Measurements from ENCODE around the gene GPBP1. TPM values are rescaled to one million over a fixed set of nuclear protein-coding genes. Genes with fewer than 3 reads are reported as not detected.

Gene GPBP1
- total RNA-seq, 1 experiment from 2014 or later = 54.4 TPM

DNA sequence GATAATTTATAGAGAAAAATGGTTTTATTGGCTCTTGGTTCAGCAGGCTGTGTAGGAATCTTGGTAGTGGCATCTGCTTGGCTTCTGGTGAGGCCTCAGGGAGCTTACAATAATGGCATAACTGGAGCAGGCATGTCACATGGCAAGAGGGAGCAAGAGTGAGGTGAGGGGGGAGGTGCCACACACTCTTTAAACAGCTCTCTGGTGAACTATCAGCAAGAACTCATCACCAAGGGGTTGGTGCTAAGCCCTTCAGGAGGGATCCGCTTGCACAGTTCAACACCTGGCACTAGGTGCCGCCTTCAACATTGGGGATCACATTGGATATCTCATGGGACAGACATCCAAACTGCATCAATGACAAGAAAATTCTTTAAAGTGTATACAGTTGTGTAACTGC, 10.5 kb downstream of the GPBP1 start:
- POLR2A ChIA-PET = no interaction called here

DNA sequence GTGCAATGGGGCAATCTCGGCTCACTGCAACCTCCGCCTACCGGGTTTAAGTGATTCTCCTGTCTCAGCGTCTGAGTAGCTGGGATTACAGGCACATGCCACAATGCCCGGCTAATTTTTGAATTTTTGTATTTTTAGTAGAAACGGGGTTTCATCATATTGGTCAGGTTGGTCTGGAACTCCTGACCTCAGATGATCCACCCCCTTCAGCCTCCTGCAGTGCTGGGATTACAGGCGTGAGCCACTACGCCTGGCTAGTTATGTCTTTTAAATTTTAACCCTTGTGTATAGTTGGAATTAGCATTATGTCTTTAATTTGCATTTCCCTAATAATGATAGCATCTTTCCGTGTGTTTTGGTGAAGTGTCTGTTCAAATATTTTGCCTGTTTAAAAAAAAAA, 11.5 kb downstream of the GPBP1 start:
- no peaks in the 10 kb centered on the region for H3K36me3 ChIP-seq (ENCODE audit: control insufficient read depth, insufficient read depth, low read length)
- in situ Hi-C loops (cut with HindIII; ENCODE audit: low pct_unique_long_range_greater_than_20kb, low sequenced_read_pairs) = no loop called here
- no peaks in the 10 kb centered on the region for H3K9me3 ChIP-seq (ENCODE audit: control insufficient read depth, insufficient read depth, low read depth, low read length)
- POLR2A ChIA-PET = no interaction called here
- TF ChIP-seq, protein P1, sequence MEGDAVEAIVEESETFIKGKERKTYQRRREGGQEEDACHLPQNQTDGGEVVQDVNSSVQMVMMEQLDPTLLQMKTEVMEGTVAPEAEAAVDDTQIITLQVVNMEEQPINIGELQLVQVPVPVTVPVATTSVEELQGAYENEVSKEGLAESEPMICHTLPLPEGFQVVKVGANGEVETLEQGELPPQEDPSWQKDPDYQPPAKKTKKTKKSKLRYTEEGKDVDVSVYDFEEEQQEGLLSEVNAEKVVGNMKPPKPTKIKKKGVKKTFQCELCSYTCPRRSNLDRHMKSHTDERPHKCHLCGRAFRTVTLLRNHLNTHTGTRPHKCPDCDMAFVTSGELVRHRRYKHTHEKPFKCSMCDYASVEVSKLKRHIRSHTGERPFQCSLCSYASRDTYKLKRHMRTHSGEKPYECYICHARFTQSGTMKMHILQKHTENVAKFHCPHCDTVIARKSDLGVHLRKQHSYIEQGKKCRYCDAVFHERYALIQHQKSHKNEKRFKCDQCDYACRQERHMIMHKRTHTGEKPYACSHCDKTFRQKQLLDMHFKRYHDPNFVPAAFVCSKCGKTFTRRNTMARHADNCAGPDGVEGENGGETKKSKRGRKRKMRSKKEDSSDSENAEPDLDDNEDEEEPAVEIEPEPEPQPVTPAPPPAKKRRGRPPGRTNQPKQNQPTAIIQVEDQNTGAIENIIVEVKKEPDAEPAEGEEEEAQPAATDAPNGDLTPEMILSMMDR (IDR thresholded peaks at IDR 0.05) = no peak
- peaks cover 11% of the 10 kb centered on the region for H3K4me1 ChIP-seq (ENCODE audit: control insufficient read depth, insufficient read depth, low read length)
- CTCF ChIA-PET = no interaction called here
- no peaks in the 10 kb centered on the region for H3K27me3 ChIP-seq (ENCODE audit: control insufficient read depth, insufficient read depth, low read length)
- ATAC-seq (no peak), DNase-seq (ENCODE audit: low read depth, low spot score) (no peak)
- H3K4me3 ChIP-seq (ENCODE audit: low read depth in 2 of 2, low read length in 2 of 2) = no peak overlapping the region
- intact Hi-C loops (cut with micrococcal nuclease; ENCODE audit: unreplicated experiment) = no loop called here
- no TSS peak for BruUV-seq (replicated peaks)
- no peak overlapping the region for H3K27ac ChIP-seq (ENCODE audit: low read length)

More for the DNA sequence above, 10.5 kb downstream of the GPBP1 start:
- Histone ChIP-seq H3K9me3 (ENCODE audit: control insufficient read depth, insufficient read depth, low read depth, low read length) (no peaks in the 10 kb centered on the region), H3K4me1 (ENCODE audit: control insufficient read depth, insufficient read depth, low read length) (peaks cover 11% of the 10 kb centered on the region), H3K27me3 (ENCODE audit: control insufficient read depth, insufficient read depth, low read length) (no peaks in the 10 kb centered on the region), H3K36me3 (ENCODE audit: control insufficient read depth, insufficient read depth, low read length) (no peaks in the 10 kb centered on the region), H3K4me3 (ENCODE audit: low read depth in 2 of 2, low read length in 2 of 2) (no peak overlapping the region), H3K27ac (ENCODE audit: low read length) (no peak overlapping the region)
- in situ Hi-C loops (cut with HindIII; ENCODE audit: low pct_unique_long_range_greater_than_20kb, low sequenced_read_pairs) = no loop called here
- intact Hi-C loops (cut with micrococcal nuclease; ENCODE audit: unreplicated experiment) = no loop called here
- CTCF ChIA-PET = no interaction called here
- no TSS peak for BruUV-seq (replicated peaks)
- DNase-seq (ENCODE audit: low read depth, low spot score) (no peak), ATAC-seq (peak; percentile 62; the same call in 1 of the 2 replicates)
- TF ChIP-seq SIN3A (IDR thresholded peaks at IDR 0.05; ENCODE audit: borderline replicate concordance, insufficient read depth, low read depth, low read length) (no peak), TCF7L2 (IDR thresholded peaks at IDR 0.05; ENCODE audit: low read depth, low read length) (no peak), POLR2AphosphoS5 (IDR thresholded peaks at IDR 0.05; ENCODE audit: low read depth, low read length) (no peak)
- TF ChIP-seq, protein P1 (IDR thresholded peaks at IDR 0.05) = no peak; the same call in 1 of the 2 replicates
- TF ChIP-seq, protein P2, sequence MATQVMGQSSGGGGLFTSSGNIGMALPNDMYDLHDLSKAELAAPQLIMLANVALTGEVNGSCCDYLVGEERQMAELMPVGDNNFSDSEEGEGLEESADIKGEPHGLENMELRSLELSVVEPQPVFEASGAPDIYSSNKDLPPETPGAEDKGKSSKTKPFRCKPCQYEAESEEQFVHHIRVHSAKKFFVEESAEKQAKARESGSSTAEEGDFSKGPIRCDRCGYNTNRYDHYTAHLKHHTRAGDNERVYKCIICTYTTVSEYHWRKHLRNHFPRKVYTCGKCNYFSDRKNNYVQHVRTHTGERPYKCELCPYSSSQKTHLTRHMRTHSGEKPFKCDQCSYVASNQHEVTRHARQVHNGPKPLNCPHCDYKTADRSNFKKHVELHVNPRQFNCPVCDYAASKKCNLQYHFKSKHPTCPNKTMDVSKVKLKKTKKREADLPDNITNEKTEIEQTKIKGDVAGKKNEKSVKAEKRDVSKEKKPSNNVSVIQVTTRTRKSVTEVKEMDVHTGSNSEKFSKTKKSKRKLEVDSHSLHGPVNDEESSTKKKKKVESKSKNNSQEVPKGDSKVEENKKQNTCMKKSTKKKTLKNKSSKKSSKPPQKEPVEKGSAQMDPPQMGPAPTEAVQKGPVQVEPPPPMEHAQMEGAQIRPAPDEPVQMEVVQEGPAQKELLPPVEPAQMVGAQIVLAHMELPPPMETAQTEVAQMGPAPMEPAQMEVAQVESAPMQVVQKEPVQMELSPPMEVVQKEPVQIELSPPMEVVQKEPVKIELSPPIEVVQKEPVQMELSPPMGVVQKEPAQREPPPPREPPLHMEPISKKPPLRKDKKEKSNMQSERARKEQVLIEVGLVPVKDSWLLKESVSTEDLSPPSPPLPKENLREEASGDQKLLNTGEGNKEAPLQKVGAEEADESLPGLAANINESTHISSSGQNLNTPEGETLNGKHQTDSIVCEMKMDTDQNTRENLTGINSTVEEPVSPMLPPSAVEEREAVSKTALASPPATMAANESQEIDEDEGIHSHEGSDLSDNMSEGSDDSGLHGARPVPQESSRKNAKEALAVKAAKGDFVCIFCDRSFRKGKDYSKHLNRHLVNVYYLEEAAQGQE (IDR thresholded peaks at IDR 0.05; ENCODE audit: insufficient read depth in 1 of 2, low read depth in 2 of 2, low read length in 1 of 2) = no peak
